GM12801 (cell line): ENCODE measurements around the gene RNASE1.

Experiments used
- CTCF ChIP-seq: IDR thresholded peaks from one replicate; pipeline ENCODE4 v1.5.1; 2011; ENCODE audit warnings: control low read depth; ENCODE audit not compliant: insufficient read length; ENCODE audit errors: extremely low read depth

Gene RNASE1

DNA sequence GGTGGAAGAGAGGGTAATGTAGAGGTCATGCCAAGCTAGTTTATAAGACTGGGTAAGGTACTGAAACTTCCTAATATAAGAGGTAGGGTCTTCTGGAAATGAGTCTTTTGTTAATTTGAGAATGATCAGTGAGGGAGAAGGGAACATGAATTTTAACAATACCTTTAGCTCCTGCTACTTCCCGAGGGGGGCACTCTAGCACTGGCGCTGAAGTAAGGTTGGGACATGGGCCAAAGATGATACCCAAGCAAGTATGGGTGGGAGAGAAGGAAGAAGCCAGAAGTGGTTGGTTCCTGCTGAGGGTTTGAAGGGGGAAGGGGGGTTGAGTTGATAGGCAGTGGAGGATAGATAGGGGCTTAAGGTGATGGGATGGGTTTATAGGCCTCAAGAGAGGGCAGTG is 32.3 kb upstream of the RNASE1 start:
- TF ChIP-seq CTCF: no peak

- no peak for TF ChIP-seq CTCF
Observed at GRCh38 chr14:20830831-20831230, 28.2 kb upstream of the RNASE1 start.

- TF ChIP-seq CTCF: no peak
Observed at GRCh38 chr14:20827326-20827725, 24.7 kb upstream of the RNASE1 start.

GRCh38 chr14:20823859-20824258 is 21.2 kb upstream of the RNASE1 start:
- no peak for TF ChIP-seq CTCF

- TF ChIP-seq CTCF: no peak
Observed at GRCh38 chr14:20820063-20820904, 17.6 kb upstream of the RNASE1 start.

DNA sequence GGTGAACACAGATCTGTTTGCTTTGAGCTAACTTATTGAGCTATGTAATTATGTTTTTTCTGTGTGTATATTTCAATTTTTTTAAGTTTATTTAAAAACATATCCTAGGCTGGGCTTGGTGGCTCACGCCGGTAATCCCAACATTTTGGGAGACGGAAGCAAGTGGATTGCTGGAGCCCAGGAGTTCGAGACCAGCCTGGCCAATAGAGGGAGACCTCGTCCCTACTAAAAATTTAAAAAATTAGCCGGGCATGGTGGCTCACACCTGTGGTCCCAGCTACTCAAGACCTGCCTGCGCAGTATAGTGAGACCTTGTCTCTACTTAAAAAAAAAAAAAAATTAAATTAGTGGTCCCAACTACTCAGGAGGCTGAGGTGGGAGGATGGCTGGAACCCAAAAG is 16.2 kb upstream of the RNASE1 start:
- no peak for TF ChIP-seq CTCF

- no peak for TF ChIP-seq CTCF
Observed at GRCh38 chr14:20811986-20812975, 9.6 kb upstream of the RNASE1 start.
